GM21825 (cell line): Measurements from ENCODE around the gene TTLL11.
"Not testable (repeated sequence)": the region's sequence is repeated elsewhere in the genome, so short reads cannot be mapped to it uniquely, and the experiment has no call there.

Experiments used
- ATAC-seq: cut with Tn5 transposase; IDR thresholded peaks from one replicate; pipeline ENCODE4 v1.9.1; 2021; ENCODE audit warnings: mild to moderate bottlenecking, moderate library complexity; ENCODE audit not compliant: unreplicated experiment

TTLL11 gene

DNA sequence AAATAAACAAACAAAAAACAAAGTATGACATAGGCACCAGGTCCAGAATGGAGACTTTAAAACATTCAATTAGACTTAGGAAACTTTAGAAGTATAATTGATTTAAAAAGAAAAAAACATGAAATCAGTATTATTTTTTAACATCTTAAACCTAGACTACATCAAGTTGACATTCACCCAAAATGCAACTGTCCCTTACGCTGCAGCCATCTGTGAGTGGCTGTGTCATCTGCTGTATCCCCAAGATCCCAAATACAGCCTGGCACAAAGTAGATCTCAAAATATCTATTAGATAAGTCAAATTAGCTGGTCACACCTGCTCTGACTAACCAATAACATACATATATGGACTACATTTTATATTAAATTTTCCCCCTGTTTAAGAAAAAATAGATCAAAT, 7.8 kb downstream of the TTLL11 start:
- ATAC-seq, result no peak

DNA sequence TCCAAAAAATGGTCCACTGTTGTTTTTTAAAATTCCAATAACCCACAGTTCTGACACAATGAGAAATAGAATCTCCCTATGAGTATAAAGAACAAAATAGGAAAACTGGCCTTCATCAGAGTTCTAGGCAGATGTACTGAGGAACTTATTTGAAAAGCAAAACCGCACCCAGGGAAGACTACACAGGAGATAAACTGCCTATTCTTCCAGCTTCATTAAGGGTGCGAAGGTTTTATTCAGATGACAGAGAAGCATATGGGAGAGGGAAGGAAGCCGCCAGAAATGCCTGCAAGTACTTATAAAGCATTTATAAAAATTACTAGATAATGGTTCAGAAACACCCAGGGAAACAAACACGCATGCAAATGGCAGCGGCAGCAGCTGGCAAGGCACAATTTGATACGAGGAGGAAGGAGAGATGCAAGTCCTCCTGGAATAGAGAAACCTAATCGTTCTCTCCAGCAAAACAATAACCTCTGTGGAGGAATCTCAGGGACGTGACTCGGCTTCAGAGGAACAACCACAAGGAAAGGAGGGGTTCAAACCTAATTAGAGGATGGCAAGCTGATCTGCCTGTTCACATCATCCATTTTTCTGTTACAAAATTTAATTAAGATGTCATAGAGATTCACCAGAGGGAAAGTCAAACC, 9.0 kb downstream of the TTLL11 start:
- ATAC-seq, result no peak

DNA sequence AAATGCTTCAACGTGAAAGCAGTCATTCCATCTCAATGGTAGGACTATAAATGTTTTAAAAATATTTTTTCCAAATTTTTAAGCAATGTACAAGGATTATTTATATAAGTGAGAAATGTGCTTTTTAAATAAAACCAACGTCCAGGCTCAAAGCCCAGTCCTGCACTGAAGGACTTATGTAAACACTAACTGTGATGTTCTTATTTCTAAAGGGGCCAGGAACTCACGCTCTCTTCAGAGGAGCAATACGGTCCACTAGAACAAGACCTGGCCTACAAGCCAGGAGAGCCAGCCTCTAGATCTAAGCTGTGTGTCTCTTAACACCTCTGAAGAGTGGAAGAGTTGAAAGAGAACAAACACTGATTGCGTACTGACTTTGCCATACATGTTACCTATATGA, 12.1 kb downstream of the TTLL11 start:
- ATAC-seq, result no peak

DNA sequence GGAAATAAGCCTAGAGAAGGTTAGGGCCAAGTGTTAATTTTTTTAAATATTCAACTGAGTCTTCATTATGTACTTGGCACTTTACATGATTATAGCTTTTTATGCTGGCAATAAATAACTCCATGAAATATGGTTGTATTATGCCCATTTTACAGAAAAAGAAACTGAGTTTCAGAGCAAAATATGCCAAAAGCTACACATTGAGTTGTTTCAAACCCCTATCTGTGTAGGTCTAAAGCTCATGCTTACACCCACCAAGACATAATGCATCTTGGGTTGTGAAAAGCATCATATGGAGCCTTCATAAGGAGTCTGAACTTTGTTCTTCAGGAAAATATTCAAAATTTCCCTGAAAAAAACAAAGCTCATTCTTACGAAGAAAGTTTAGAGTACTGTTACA, 14.6 kb downstream of the TTLL11 start:
- ATAC-seq, result no peak

DNA sequence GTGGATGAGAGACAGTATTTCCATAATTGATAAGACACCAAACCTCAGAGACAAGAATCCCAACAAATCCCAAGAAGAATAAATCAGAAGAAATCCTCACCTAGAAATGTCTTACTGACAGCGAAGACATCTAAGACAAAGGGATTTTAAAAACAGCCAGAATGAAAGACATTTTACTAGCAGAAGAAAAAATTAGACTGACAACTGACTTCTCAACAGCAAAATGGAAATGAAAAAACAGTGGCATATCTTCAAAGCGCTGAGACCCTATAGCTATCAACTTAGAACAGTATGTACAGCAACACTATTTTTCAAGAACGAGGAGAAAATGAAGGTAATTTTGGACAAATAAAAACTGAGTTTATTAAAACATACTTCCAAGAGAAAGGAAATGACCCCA, 16.3 kb downstream of the TTLL11 start:
- ATAC-seq, result no peak

DNA sequence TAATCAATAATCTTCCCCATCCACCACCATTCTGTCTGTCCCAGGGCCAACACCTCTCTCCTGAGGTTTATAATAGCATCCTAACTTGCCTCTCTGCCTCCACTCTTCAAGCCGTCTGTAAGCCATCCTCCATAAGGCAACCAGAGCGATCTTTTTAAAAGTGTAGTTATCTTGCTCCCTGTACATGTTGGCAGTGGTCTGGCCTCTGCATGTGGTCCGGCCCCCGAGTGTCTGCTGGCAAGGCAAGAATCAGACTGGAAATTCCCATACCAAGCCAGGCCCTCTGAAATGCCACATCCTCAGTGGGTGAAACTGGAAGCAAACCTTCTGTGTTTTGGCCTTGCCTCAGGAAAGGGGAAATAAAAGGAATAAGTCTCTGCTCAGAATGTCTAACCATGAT, 17.0 kb downstream of the TTLL11 start:
- ATAC-seq, result no peak

DNA sequence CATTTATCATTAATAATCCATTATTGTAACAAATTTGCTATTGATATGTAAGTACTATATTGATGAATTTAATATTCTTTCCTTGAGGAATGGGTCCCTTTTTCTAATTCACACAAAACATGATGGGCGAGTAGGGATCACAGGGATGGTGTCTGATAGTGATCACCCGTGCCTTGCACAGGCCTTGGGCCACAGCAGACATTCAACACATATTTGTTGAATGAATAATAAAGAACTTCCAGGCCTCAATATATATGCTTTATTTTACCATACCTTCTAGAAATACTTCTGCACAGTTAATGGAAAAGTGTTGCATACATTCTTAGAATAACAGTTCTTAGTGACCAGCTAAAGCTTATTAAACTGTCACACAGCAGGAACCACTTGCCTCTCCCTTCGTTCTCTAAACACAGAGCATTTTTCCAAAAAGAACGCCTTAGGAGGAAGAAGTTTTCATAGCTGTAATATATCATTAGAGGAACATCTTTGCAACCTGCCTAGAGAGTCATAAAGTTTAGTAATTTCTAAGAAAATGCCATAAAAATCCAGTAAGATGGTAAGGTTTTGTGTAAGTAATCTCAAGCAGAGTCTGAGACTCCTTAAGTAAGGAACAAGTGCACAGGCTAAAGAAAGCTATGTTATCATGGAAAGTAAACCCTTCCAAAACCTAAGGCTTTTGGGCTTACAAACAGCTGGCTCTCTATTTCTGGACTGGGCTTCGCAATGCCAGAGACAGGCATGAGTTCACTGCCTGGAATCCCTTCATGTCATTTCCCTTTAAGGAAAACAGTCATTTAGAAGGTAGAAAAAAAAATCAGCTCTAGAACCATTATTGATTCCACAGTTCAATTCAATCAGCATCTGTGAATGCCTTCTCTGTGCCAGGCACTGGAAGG, 17.7 kb downstream of the TTLL11 start:
- ATAC-seq, result no peak

DNA sequence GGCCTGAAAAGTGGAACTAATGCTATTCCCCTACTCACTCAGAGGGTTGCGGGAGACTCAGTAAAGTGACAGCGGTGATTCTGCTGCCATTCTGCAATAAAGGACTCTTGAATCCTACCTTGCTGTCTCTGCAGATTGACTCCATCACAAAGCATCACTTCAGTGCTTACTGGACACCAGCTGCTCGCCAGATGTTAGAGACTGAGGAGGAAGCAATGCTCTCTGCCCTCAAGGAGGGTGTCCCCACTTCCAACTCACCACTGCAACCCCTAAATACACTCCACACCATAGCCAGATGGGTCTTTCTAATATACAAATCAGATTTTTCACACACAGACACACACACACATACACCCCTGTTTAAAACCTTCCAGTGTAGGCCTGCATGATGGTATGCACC, 21.4 kb downstream of the TTLL11 start:
- no peak for ATAC-seq

DNA sequence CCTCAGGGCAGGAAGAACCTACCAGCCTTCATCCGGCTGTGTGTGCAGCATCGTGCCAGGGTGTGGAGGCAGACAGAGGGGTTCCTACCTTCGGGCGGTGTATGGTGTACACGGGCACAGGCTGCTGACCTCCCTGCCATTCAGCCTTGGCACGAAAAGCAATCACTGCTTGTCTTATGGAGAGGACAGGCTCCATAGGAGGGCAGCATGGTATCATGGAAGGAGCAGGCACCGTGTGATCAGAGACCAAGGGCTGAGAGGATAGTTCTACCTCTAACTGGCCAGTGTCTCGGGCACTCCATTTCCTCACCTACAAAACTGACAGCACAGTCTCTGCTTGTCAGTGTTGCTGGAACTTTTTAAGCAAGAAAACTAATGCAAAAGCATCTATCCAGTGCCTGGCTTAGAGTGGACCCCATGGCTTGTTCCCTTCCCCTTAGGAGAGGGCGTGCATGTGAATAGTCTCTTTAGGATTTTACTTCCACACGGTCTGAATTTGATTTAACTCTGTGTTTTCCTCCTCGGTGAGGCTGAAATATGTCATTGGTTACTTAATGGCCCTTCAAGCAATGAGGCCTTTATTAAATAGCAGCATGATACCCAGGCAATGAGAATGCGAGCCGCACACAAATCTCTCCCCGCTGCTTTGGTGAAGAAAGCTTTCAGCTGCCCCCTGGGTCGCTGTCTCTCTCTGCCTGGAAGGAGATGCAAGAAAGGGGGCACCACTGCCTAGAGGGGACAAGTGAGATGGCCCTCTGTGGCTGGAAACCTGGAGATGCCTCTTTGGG, 22.2 kb downstream of the TTLL11 start:
- no peak for ATAC-seq

DNA sequence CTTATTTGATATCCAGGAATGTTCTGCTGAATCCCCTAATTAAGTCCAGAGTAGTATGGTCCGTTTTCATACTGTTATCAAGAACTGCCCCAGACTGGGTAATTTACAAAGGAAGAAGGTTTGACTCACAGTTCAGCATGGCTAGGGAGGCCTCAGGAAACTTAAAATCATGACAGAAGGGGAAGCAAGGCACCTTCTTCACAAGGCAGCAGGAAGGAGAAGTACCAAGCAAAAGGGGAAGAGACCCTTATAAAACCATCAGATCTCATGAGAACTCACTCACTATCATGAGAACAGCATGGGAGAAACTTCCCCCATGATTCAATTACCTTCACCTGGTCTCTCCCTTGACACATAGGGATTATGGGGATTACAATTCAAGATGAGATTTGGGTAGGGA, 26.4 kb downstream of the TTLL11 start:
- not testable (repeated sequence) for ATAC-seq

DNA sequence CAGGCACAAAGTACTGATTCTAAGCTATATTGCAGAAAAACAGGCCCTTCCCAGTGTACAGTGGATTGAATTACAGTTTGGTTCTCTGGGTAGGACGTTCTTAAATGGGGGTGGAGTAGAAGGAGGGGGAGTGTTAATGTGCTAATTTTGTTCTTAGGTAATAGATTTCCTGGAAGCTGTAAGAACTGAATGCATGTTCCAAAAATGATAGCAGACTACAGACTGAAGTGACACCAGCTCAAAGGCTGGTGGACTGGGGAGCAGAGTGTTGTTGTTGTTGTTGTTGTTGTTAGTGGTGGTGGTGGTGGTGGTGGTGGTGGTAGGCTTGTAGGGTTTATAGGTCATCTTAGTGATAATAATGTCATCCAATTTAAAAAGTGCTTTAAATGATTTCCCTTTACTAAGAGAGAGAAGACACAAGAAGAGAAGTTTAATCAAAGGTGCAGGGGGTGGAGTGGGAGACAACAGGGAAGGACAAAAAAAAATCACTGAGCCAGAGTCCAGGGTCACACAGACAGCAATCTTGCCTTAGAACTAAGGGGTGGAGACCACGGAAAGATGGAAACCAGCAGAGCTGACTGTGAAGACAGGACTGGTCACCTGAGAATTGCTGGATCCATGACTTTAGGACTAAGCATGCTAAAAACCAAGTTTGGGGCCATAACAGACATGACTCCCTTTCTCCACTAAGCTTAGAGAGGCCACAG, 27.0 kb downstream of the TTLL11 start:
- ATAC-seq, result no peak

DNA sequence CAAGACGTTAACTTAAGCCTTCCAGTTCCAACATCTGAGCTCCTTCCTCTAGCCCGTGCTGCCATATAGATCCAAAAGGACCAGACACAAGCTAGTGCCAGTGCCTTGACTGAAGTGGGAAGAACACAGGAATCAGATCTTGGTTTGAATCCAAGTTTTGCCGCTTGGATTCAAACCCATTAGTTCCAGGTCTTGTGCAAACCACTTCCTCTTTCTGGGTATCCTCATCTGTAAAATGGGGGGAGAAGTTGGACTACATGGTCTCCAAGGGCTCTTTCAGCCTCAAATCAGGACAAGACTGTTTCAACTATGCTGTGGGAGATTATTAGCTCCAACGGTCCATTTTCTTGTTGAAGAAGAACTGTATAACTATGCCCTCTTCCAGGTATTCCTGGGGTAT, 32.6 kb downstream of the TTLL11 start:
- ATAC-seq, result no peak

DNA sequence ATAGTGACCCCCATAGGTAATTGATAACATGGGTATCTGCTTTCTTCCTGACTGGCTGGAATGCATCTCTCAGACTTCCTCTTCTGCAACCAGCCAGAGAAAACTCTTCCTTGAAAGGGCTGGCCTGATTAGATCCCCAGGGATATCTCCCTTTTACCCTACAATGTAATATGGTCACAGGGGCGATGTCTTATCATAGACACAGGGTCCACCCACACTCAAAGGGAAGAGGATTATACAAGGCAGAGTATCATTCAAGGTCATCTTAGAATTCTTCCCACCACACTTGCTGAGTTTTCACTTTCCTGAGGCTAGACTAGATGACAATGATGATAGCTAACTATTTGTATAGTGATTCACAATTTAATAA, 33.2 kb downstream of the TTLL11 start:
- no peak for ATAC-seq

DNA sequence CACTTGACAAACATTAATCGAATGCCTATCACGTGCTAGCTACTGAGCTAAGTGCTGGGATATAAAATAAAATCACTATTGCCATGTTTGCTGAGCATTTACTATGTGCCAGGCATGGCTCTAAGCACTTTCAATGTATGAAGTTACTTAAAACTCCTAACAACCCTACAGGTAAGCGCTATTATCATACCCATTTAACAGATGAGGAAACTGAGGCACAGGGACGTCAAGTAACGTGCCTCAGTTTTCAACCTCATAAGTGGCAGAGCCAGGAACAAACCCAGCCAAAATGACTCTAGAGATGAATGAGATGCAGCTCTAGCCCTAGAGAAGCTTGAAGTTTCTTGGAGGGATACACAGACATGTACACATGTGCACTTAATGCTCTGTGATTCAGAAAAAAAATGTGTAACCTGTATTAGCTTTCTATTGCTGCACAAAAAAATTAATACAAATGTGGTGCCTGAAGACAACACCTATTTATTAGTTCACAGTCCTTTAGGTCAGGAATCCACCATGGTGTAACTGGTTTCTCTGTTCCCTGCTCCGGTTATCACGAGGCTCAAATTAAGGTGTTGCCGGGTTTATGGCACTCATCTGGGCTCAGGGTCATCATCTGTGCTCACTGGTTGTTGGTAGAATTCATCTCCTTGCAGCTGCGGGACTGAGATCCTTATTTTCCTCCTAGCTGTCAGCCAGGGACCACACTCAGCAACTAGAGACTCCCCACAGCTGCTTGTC, 33.7 kb downstream of the TTLL11 start:
- no peak for ATAC-seq

DNA sequence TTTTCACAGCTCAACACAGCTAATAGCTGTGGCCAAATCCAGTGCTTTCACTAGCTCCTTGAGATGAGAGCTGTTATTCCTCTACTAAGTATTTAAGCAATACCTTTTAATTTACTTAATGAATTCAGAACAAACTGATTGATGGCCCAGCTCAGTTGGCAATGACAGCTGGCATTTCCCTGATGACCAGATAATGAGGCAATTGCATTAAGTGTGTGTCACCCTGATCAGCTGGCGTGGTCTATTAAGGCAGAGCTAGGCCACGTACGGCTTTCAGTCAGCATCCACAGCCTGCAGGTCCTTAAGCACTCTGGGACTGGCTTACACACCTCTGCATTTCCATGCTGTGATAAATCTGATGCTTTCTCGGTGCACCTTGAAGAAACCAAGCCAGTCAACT, 34.4 kb downstream of the TTLL11 start:
- no peak for ATAC-seq

DNA sequence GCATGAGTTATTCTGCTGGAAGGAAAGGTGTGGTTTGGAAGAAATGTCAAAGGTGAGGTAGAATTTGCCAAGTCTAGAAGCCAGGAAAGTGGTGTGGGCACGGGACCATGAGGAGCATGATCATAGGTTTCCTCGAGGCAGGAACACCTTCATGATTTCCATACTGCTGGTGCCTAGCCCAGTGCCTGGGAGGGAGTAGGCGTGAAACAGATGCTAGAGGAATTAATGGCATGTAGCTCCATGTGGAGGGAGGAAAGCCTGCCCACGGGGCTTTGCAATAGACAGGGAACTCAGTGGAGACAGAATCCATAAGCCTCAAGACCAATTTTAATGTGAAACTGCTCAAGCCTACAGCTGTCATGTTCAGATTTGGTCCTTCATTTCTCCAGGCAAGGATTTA, 35.1 kb downstream of the TTLL11 start:
- ATAC-seq, result no peak

DNA sequence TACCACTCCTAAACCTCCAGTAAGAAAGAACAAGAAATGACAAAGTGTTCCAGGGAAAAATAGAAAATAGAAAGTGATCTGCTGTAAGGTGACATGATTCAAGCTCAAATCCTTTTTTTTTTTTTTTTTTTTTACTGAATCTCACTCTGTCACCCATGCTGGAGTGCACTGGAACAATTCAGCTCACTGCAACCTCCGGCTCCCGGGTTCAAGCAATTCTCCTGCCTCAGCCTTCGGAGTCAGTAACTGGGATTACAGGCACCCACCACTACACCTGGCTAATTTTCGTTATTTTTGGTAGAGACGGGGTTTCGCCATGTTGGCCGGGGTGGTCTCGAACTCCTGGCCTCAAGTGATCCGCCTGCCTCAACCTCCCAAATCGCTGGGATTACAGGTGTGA, 35.9 kb downstream of the TTLL11 start:
- no peak for ATAC-seq

DNA sequence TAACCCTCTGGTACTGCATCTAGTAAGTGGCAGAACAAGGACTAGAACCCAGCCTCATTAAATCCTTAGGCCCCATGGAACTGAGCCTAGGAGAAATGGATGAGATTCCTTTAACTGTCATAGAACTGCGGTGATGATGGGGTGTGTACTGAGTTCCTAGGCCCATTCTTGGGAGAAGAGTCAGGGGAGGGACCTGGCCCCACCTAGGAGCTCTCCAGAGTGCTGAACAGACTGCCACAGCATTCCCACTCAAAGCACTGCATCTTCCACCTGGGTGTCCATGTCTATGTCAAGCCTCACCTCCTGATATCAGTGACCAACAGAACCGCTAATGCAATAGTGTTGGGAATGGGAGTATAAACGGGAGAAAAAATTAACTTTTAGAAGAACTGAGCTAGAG, 36.6 kb downstream of the TTLL11 start:
- no peak for ATAC-seq

DNA sequence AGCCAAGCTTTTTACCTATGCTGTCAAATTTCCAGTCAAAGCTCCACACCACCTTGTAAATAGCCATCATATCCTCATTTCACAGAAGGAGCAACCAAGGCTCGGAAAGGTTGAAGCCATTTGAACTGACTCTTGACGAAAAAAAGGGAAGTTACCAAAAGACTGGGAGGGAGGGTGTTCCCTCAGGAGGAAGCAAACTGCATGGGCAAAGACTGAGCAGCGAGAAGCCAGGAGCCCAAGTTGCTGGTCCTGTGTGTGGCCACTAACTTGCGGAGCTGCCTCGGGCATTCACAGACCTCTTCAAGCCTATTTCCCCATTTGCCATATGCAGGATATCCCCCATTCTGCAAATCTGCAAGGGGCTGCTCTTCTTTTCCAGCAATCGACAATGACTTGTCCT, 37.4 kb downstream of the TTLL11 start:
- no peak for ATAC-seq

DNA sequence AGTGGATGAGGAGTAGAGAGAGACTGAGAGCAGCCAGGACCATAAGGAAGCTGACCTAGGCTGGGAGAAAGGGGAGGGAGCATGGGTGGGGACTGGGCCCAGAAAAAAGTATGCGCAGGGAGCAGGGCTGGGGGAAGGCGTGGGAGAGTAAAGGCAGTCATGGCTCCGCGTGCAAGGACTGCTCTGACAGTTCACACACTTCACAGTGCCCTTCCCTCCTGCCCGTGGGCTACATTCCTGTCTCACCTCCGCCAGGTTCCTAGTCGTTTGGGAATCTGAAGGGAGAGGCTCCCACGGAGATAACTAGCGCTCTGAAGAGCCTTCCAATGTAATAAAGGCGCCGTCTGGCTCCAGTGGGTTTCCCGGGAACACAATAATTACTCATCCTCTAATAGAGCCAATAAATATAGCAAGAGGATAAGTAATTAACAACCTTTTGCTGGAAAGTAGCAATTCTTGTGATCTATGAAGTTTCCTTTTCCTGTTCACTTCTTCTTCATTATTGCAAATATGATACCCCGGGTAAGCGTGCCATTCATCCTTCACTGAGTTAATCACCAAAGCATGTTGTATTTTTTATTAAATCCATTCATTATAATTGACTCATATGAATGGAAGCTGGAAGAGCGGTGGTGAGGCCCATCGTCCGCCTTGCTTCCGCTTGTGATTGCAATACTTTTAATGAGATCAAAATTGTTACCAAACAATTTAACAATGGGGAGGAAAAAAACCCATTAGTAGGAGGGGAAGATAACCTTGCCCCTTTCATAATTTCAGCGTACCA, 39.3 kb downstream of the TTLL11 start:
- no peak for ATAC-seq
